Non-pigmented ciliary epithelial cell (primary cell): ENCODE measurements around the gene DELE1.

Experiments
- DNase-seq: peaks from one replicate; pipeline ENCODE4 v3.0.0-alpha.2; 2010; ENCODE audit warnings: low read depth

DELE1 gene

GRCh38 chr5:141923448-141924313 is at the start of gene DELE1:
DELE1 (plus strand) TSS chr5:141923871; CDS start chr5:141923942, 71 bp downstream.
- DNase-seq, result peak; percentile 78

- DNase-seq, result no peak
Measured at GRCh38 chr5:141873933-141874261, 49.8 kb upstream of the DELE1 start.

GRCh38 chr5:141874262-141874964 is 49.3 kb upstream of the DELE1 start:
- no peak for DNase-seq

GRCh38 chr5:141875022-141875740 is 48.5 kb upstream of the DELE1 start:
- DNase-seq, result no peak

GRCh38 chr5:141875795-141876627 is 47.7 kb upstream of the DELE1 start:
- DNase-seq, result no peak

- no peak for DNase-seq
Measured at GRCh38 chr5:141876628-141877355, 46.9 kb upstream of the DELE1 start.

GRCh38 chr5:141877356-141878185 is 46.1 kb upstream of the DELE1 start:
- DNase-seq, result no peak

- no peak for DNase-seq
Measured at GRCh38 chr5:141878186-141878710, 45.4 kb upstream of the DELE1 start, which contains the start of gene PCDH1. PCDH1 (minus strand) TSS chr5:141878410; CDS start chr5:141878262, 148 bp downstream.

- DNase-seq, result peak; percentile 47
Measured at GRCh38 chr5:141878711-141879425, 44.8 kb upstream of the DELE1 start.

- DNase-seq, result no peak
Measured at GRCh38 chr5:141879426-141879759, 44.3 kb upstream of the DELE1 start.

GRCh38 chr5:141879941-141880738 is 43.5 kb upstream of the DELE1 start:
- DNase-seq, result no peak

- DNase-seq, result no peak
Measured at GRCh38 chr5:141880961-141881801, 42.5 kb upstream of the DELE1 start.

- DNase-seq, result no peak
Measured at GRCh38 chr5:141881886-141882285, 41.8 kb upstream of the DELE1 start.

- DNase-seq, result no peak
Measured at GRCh38 chr5:141882594-141883183, 41.0 kb upstream of the DELE1 start.

- no peak for DNase-seq
Measured at GRCh38 chr5:141883184-141883891, 40.3 kb upstream of the DELE1 start.

- DNase-seq, result no peak
Measured at GRCh38 chr5:141883892-141884318, 39.8 kb upstream of the DELE1 start.
